ENCODE results near the gene RUSF1. TPM values are rescaled to one million over a fixed set of nuclear protein-coding genes. Genes with fewer than 3 reads are reported as not detected.

RUSF1 gene
- total RNA-seq, 6 experiments from 2014 or later: 55.9 to 77.7 (median 63.6) TPM

DNA sequence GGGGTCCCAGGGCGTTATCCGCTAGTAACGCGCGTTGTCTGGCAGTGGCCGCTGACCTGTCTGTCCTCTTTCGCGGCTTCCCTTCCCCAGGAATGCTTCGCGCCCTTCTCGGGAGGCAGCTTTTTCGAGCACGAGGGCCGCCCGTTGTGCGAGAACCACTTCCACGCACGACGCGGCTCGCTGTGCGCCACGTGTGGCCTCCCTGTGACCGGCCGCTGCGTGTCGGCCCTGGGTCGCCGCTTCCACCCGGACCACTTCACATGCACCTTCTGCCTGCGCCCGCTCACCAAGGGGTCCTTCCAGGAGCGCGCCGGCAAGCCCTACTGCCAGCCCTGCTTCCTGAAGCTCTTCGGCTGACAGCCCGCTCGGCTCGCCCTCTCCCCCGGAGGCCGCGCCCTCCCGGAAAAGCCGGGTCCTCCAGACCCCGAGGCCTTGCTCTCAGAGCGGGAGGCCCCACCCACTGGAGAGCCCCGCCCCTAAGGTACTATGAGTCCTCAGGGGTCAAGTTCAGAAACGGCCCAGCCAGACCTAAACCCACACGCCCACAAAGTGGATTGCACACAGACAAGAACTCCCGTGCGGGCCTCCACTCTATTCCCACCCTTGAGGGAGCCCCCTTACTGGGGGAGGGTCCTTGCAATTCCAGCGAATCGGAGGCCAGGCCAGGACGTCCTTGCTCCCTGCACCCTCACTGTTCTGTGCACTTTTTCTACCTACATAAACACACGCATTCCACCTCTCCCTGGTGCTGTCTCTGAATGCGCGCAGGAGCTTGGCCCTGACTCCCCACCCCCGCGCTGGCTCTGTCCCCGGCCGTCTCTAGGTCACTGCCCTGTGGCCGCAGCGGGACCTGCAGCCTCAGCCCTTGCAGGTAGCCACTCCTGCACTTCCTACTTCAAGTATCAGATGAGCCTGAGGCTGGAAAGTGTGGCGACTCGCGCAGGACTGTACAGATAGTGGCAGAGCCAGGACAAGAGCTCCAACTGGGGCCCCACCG, 30.7 kb downstream of the RUSF1 start:
- DNase-seq: no peak
- no peak overlapping the region for H3K4me3 Mint-ChIP-seq
- H3K4me1 Mint-ChIP-seq (ENCODE audit: low read depth): peaks cover 27% of the 10 kb centered on the region
- H3K27ac Mint-ChIP-seq: no peak overlapping the region
- H3K27me3 Mint-ChIP-seq (ENCODE audit: insufficient read depth): peaks cover 13% of the 10 kb centered on the region
- peaks cover 7% of the 10 kb centered on the region; the same call in 1 of the 2 replicates for H3K9me3 Mint-ChIP-seq
- TF ChIP-seq, protein P1, sequence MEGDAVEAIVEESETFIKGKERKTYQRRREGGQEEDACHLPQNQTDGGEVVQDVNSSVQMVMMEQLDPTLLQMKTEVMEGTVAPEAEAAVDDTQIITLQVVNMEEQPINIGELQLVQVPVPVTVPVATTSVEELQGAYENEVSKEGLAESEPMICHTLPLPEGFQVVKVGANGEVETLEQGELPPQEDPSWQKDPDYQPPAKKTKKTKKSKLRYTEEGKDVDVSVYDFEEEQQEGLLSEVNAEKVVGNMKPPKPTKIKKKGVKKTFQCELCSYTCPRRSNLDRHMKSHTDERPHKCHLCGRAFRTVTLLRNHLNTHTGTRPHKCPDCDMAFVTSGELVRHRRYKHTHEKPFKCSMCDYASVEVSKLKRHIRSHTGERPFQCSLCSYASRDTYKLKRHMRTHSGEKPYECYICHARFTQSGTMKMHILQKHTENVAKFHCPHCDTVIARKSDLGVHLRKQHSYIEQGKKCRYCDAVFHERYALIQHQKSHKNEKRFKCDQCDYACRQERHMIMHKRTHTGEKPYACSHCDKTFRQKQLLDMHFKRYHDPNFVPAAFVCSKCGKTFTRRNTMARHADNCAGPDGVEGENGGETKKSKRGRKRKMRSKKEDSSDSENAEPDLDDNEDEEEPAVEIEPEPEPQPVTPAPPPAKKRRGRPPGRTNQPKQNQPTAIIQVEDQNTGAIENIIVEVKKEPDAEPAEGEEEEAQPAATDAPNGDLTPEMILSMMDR (IDR thresholded peaks at IDR 0.05): peak; percentile 23; the same call in 1 of the 2 replicates
- H3K36me3 Mint-ChIP-seq (ENCODE audit: low read depth): peaks cover 35% of the 10 kb centered on the region

DNA sequence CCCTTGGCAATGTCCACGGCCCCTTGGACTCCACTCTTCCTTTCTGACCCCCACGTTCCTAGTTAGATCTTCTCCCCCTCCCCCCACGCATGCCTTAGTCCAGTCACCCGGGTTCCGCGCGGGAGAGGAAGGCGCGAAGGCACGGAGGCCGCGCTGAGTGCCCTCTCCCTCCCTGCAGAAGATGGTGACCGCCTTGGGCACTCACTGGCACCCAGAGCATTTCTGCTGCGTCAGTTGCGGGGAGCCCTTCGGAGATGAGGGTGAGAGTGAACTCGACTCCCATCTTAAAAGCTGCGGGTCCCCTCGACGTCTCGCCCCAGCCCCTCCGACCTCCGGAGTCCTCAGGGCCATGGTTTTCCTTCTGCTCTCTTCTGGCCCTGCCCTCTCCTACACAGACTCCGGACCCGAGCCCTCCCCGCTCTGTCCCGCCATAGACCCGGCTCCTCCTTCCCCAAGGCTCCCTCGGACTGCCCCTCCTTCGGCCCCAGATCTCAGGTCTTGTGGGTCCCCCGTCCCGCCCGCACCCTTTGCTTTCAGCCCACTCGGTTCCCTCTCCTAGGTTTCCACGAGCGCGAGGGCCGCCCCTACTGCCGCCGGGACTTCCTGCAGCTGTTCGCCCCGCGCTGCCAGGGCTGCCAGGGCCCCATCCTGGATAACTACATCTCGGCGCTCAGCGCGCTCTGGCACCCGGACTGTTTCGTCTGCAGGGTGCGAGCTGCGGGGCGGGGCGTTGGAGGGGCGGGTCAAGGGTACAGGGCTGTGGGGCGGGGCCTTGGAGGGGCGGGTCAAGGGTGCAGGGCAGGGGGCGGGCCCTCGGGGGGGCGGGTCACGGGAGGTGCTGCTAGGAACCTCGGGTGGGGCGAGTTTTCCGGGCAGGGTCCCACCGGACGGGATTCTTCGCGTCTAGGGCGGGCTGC, 31.6 kb downstream of the RUSF1 start:
- Mint-ChIP-seq H3K27me3 (ENCODE audit: insufficient read depth) (peaks cover 14% of the 10 kb centered on the region), H3K4me1 (ENCODE audit: low read depth) (peaks cover 29% of the 10 kb centered on the region), H3K36me3 (ENCODE audit: low read depth) (peaks cover 38% of the 10 kb centered on the region), H3K27ac (no peak overlapping the region), H3K9me3 (peaks cover 11% of the 10 kb centered on the region; the same call in 1 of the 2 replicates), H3K4me3 (no peak overlapping the region)
- DNase-seq: no peak
- TF ChIP-seq, protein P1 (IDR thresholded peaks at IDR 0.05): no peak

GRCh38 chr16:31475946-31476302, 32.3 kb downstream of the RUSF1 start:
- Mint-ChIP-seq H3K27me3 (ENCODE audit: insufficient read depth) (peaks cover 19% of the 10 kb centered on the region), H3K4me3 (no peak overlapping the region), H3K4me1 (ENCODE audit: low read depth) (peaks cover 36% of the 10 kb centered on the region), H3K9me3 (peaks cover 11% of the 10 kb centered on the region; the same call in 1 of the 2 replicates), H3K36me3 (ENCODE audit: low read depth) (peaks cover 42% of the 10 kb centered on the region), H3K27ac (no peak overlapping the region)
- DNase-seq: no peak
- TF ChIP-seq, protein P1 (IDR thresholded peaks at IDR 0.05): no peak

DNA sequence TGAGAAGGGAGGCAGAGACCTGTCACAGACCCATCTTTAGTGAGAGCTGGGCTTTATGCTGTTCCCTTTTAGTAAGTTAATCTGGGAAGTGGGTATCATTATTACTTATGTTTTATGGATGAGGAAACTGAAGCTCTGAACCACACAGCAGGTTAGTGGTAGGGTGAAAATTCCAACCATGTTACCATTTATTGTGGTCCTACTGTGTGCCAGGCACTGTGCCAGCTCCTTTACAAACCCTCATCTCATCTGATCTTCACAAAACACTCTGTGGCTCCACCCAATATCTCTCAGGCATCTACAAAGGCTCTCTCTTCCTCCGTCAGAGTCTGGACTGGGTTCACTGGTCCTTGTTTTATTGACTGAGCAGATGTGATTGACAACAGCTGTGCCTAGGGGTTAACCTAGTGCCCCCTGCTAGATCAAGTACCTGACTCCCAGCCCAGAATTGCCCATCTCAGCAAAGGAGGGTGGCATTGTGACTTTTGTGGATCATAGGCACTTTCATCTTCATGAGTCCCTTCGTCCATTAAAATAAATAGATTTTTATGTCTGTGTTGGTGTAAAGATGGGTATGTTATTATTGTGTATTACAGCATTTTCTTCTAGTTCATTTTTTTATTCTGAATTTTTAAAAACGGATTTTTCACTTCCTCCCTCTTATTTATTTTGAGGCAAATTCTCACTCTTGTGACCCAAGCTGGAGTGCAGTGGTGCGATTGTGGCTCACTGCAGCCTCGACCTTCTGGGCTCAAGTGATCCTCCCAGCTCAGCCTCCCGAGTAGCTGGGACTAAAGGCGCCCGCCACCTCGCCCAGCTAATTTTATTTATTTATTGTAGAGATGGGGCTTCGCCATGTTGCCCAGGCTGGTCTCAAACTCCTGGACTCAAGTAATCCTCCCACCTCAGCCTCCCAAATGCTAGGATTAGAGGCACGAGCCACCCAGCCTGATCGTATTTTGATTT, 33.1 kb downstream of the RUSF1 start:
- Mint-ChIP-seq H3K36me3 (ENCODE audit: low read depth) (peaks cover 42% of the 10 kb centered on the region), H3K4me1 (ENCODE audit: low read depth) (peaks cover 42% of the 10 kb centered on the region), H3K4me3 (peak overlapping the region; percentile 76), H3K27ac (peak overlapping the region; percentile 94), H3K27me3 (ENCODE audit: insufficient read depth) (peaks cover 19% of the 10 kb centered on the region), H3K9me3 (peaks cover 11% of the 10 kb centered on the region; the same call in 1 of the 2 replicates)
- TF ChIP-seq, protein P1 (IDR thresholded peaks at IDR 0.05): no peak
- DNase-seq: no peak

Data from HFFc6 (cell line).